Smooth muscle cell of bladder (primary cell): ENCODE results near the gene LDLRAD4. TPM values are rescaled to one million over a fixed set of nuclear protein-coding genes. Genes with fewer than 3 reads are reported as not detected.

Source experiments
- total RNA-seq: library from RNA; depleted of rRNA; stranded (reverse); fragments of >200 nt; gene quantifications from 2 replicates; pipeline ENCODE4 v1.2.3, GENCODE V29; 2014

The LDLRAD4 gene
- total RNA-seq: 0.71 and 3.1 TPM in 2 replicates

DNA sequence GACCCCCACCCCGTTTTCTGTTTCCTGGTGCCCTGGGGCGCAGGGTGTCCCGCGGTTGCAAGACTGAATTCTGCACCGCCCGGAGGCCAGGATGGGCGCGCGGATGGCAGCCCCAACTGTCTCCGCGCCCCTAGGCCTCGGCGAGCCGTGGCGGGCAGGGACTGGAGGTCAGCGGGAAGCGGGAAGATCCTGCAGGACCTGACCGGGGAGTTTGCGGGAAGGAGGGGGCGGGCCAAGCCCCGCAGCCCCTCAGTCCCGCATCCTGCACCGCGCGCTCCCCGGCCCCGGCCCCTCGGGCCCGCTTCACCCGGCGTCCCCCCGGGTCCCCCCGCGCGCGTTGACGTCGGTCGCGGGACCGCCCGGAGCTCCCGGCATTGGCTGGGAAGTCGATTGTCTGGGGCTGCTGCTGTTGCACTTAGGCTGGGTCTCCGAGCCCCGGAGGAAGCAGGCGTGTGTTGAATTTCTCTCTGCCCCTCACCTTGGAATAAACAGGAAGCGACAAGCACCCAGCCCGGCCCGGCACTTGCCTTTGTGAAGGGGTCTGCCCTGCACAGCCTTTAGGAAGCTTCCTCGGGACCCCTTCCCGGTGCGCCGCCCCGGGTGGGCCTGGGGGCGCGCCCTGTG, at the start of gene LDLRAD4:
Gene LDLRAD4, plus strand, starts transcription at position 393 of the 624 bp plus-strand sequence.

Other genes with a start within 250 kb of the LDLRAD4 start
- gene CEP192, start 227.4 kb upstream of the LDLRAD4 start, total RNA-seq: 22.2 and 26.4 TPM in 2 replicates